GM12878 (cell line): ENCODE results near the gene DNAH9.

Experiments
- EP300 ChIP-seq, 2 experiments: fragments of 150-350 bp in 1 of 2; IDR thresholded peaks; 2 replicates each; pipeline ENCODE4 v1.6.1; 2011 to 2012; ENCODE audit warnings: low read depth in 2 of 2, low read length in 2 of 2, borderline replicate concordance in 1 of 2, improper control_type of control experiment in 1 of 2, inconsistent platforms in 1 of 2; ENCODE audit not compliant: control insufficient read depth in 1 of 2
- GABPA ChIP-seq: IDR thresholded peaks from 2 replicates; pipeline ENCODE4 v1.6.1; 2014; ENCODE audit warnings: antibody characterized with exemption, low read depth, mild to moderate bottlenecking, inconsistent platforms
- IKZF1 ChIP-seq: fragments of 450-650 bp; conservative IDR thresholded peaks from 2 replicates; pipeline ENCODE4 v1.6.1; 2017; ENCODE audit warnings: antibody characterized with exemption, mild to moderate bottlenecking
- RAD21 ChIP-seq: IDR thresholded peaks from 2 replicates; pipeline ENCODE4 v1.6.1; 2011; ENCODE audit warnings: mild to moderate bottlenecking, low read depth, low read length, moderate library complexity; ENCODE audit not compliant: insufficient read depth
- ZNF274 ChIP-seq: IDR thresholded peaks from one replicate; pipeline ENCODE4 v1.8.0; 2011; ENCODE audit not compliant: insufficient read length, insufficient read depth
- TF ChIP-seq, protein P1 (sequence below), 3 experiments: IDR thresholded peaks in 2 of 3; conservative IDR thresholded peaks in 1 of 3; 2 replicates each; pipeline ENCODE4 v1.5.1; 2011; ENCODE audit warnings: low read depth in 3 of 3, low read length in 3 of 3, mild to moderate bottlenecking in 3 of 3, control low read depth in 2 of 3, moderate library complexity in 2 of 3, inconsistent platforms in 1 of 3, mixed read lengths in 1 of 3; ENCODE audit not compliant: control insufficient read depth in 2 of 3, insufficient read depth in 1 of 3; ENCODE audit errors: extremely low read depth in 1 of 3
- TF ChIP-seq, protein P2 (sequence below): IDR thresholded peaks from 2 replicates; pipeline ENCODE4 v1.6.1; 2012; ENCODE audit warnings: low read depth, low read length, improper control_type of control experiment

- TF ChIP-seq, protein P1, sequence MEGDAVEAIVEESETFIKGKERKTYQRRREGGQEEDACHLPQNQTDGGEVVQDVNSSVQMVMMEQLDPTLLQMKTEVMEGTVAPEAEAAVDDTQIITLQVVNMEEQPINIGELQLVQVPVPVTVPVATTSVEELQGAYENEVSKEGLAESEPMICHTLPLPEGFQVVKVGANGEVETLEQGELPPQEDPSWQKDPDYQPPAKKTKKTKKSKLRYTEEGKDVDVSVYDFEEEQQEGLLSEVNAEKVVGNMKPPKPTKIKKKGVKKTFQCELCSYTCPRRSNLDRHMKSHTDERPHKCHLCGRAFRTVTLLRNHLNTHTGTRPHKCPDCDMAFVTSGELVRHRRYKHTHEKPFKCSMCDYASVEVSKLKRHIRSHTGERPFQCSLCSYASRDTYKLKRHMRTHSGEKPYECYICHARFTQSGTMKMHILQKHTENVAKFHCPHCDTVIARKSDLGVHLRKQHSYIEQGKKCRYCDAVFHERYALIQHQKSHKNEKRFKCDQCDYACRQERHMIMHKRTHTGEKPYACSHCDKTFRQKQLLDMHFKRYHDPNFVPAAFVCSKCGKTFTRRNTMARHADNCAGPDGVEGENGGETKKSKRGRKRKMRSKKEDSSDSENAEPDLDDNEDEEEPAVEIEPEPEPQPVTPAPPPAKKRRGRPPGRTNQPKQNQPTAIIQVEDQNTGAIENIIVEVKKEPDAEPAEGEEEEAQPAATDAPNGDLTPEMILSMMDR (IDR thresholded peaks at IDR 0.05 in 2 of 3, conservative IDR thresholded peaks at IDR 0.05 in 1 of 3; ENCODE audit: control insufficient read depth in 2 of 3, extremely low read depth in 1 of 3, insufficient read depth in 1 of 3, low read depth in 3 of 3, low read length in 3 of 3) = no peak
- no peak for TF ChIP-seq GABPA
- no peak for TF ChIP-seq RAD21
- no peak for TF ChIP-seq IKZF1
- no peak for TF ChIP-seq EP300 (IDR thresholded peaks at IDR 0.05; ENCODE audit: borderline replicate concordance in 1 of 2, control insufficient read depth in 1 of 2, low read depth in 2 of 2, low read length in 2 of 2)
- TF ChIP-seq ZNF274 = no peak
- TF ChIP-seq, protein P2, sequence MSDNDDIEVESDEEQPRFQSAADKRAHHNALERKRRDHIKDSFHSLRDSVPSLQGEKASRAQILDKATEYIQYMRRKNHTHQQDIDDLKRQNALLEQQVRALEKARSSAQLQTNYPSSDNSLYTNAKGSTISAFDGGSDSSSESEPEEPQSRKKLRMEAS = no peak
Observed at GRCh38 chr17:11869680-11870394, 271.6 kb downstream of the DNAH9 start.
